ENCODE measurements around the gene ELP1.

DNA sequence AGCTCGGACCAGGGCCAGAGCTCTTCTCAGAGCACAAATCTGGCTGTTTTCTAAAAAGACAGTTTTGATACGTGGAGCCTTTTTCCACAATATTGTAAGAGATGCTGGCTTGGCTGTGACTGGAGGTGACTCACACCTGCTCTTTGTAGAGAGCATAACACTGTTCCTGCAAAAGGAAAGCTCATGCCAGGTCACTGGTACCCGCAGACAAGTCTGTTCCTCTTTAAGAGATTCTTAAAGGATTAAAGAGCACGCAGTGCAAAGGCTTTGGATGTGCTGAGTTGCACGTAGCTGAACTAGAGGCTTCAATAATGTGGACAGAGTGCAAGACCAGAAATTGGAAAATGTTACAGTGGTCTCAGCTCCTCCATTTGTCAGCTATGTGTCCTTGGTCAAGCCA, 97.1 kb downstream of the ELP1 start:
- TF ChIP-seq CTCF (IDR thresholded peaks at IDR 0.05) = no peak
- TF ChIP-seq POLR2A (IDR thresholded peaks at IDR 0.05) = no peak
